Upper lobe of right lung (tissue), 1 donor: ENCODE data around the gene GSG1. TPM values are rescaled to one million over a fixed set of nuclear protein-coding genes. Genes with fewer than 3 reads are reported as not detected.

Source experiments
- ATAC-seq: fragments of 200-7000 bp; cut with Tn5 transposase; one replicate; pipeline ENCODE4 v1.9.1; 2020; ENCODE audit warnings: mild to moderate bottlenecking, moderate library complexity
- DNase-seq: peaks from one replicate; pipeline ENCODE4 v3.0.0-alpha.2; 2020
- H3K27ac ChIP-seq: fragments of 200-600 bp; one replicate; pipeline ENCODE4 v1.8.0; 2022
- H3K27me3 ChIP-seq: fragments of 200-600 bp; one replicate; pipeline ENCODE4 v1.8.0; 2022; ENCODE audit warnings: mild to moderate bottlenecking
- H3K36me3 ChIP-seq: fragments of 200-600 bp; one replicate; pipeline ENCODE4 v1.8.0; 2022
- H3K4me1 ChIP-seq: fragments of 200-600 bp; one replicate; pipeline ENCODE4 v1.8.0; 2022
- H3K4me3 ChIP-seq: fragments of 200-600 bp; one replicate; pipeline ENCODE4 v1.8.0; 2022; ENCODE audit warnings: mild to moderate bottlenecking
- H3K9me3 ChIP-seq: fragments of 200-600 bp; one replicate; pipeline ENCODE4 v1.8.0; 2022
- intact Hi-C: fragments of 100-400 bp; cut with DNase I; formaldehyde crosslinking; loops from one replicate; pipeline ENCODE4 v1.11.0; 2022
- total RNA-seq: library from RNA; stranded (reverse); fragmentation: NEBNext Ultra II Directional; extraction: Animal tissue kit (Norgen Biotek cat#: 25700); gene quantifications from one replicate; pipeline ENCODE4 v1.2.1, GENCODE V29; 2021
- TF ChIP-seq, protein P1 (sequence below): fragments of 200-600 bp; IDR thresholded peaks from one replicate; pipeline ENCODE4 v1.8.0; 2022; ENCODE audit warnings: antibody characterized with exemption
- donor health status: DM: no; HTN: yes; CAD: no; lungs with severe emphysema.

Gene GSG1
- total RNA-seq, 1 donor from 2014 or later = not detected

DNA sequence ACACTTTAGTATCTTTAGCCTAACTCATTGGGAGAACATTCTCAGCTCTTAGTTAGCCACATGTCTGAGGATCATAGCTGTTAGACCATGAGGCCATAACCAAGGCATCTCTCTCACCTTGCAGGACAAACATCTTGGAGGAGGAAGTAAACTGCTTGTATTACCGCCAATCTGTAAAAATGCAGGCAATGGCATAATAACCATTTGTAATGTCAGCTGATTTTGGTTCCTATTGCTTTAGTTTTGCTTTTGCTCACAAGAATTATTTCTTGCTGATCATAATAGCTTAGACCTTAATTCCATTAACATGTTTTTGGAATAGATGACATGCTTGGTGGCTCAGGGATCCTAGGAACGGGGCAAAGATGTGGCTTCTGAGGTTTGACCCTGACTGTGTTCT is 16.4 kb upstream of the GSG1 start:
- Histone ChIP-seq H3K9me3 (no peaks in the 10 kb centered on the region), H3K4me3 (no peak overlapping the region), H3K4me1 (no peaks in the 10 kb centered on the region), H3K27me3 (no peaks in the 10 kb centered on the region), H3K27ac (no peak overlapping the region), H3K36me3 (no peaks in the 10 kb centered on the region)
- ATAC-seq = no peak
- TF ChIP-seq, protein P1, sequence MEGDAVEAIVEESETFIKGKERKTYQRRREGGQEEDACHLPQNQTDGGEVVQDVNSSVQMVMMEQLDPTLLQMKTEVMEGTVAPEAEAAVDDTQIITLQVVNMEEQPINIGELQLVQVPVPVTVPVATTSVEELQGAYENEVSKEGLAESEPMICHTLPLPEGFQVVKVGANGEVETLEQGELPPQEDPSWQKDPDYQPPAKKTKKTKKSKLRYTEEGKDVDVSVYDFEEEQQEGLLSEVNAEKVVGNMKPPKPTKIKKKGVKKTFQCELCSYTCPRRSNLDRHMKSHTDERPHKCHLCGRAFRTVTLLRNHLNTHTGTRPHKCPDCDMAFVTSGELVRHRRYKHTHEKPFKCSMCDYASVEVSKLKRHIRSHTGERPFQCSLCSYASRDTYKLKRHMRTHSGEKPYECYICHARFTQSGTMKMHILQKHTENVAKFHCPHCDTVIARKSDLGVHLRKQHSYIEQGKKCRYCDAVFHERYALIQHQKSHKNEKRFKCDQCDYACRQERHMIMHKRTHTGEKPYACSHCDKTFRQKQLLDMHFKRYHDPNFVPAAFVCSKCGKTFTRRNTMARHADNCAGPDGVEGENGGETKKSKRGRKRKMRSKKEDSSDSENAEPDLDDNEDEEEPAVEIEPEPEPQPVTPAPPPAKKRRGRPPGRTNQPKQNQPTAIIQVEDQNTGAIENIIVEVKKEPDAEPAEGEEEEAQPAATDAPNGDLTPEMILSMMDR = no peak
- DNase-seq = no peak
- intact Hi-C loops = no loop called here

DNA sequence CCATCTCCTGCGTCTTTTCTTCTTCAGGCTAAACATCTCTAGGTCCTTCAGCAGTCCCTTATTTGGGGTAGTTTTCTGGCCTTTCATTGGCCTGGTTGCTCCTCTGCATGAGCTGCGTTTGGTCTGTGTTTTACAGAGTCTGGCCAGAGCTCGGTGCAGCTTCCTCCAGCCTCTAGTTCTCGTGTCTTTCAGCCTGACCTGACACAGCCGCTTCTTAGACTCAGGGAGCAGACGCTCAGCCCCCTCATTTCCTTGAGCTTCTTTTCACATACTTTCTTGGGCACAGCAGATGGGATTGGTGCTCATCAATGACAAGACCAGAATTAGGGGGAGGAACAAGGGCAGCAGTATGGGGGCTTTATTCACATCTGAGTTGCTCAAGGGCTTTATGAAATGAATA is 13.6 kb upstream of the GSG1 start:
- Histone ChIP-seq H3K36me3 (no peaks in the 10 kb centered on the region), H3K27me3 (no peaks in the 10 kb centered on the region), H3K4me1 (no peaks in the 10 kb centered on the region), H3K27ac (no peak overlapping the region), H3K9me3 (no peaks in the 10 kb centered on the region), H3K4me3 (no peak overlapping the region)
- TF ChIP-seq, protein P1 = no peak
- intact Hi-C loops = no loop called here
- ATAC-seq (no peak), DNase-seq (no peak)

DNA sequence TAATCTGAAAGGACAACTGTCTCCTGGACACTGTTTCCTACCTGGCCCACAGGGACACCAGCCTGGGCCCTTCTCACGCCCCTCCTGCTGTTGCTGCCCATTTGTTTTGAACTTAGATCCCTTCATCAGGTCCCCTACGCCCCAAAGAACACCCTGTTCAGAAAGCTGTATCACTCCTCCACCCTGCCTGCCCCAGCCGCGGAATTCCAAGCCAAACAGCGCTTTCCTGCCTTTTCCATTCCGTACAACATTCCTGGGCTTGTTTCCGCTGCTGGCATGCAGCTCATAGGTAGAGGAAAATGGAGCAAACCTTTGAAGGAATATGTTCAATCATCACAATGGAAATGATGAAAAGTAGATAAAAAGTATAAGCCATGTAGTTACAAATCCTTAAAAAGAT is 12.8 kb upstream of the GSG1 start:
- no peak overlapping the region for H3K27ac ChIP-seq
- no peaks in the 10 kb centered on the region for H3K36me3 ChIP-seq
- no peak overlapping the region for H3K4me3 ChIP-seq
- H3K4me1 ChIP-seq = no peaks in the 10 kb centered on the region
- intact Hi-C loops = no loop called here
- ATAC-seq (no peak), DNase-seq (no peak)
- H3K9me3 ChIP-seq = no peaks in the 10 kb centered on the region
- H3K27me3 ChIP-seq = no peaks in the 10 kb centered on the region
- TF ChIP-seq, protein P1 = no peak

DNA sequence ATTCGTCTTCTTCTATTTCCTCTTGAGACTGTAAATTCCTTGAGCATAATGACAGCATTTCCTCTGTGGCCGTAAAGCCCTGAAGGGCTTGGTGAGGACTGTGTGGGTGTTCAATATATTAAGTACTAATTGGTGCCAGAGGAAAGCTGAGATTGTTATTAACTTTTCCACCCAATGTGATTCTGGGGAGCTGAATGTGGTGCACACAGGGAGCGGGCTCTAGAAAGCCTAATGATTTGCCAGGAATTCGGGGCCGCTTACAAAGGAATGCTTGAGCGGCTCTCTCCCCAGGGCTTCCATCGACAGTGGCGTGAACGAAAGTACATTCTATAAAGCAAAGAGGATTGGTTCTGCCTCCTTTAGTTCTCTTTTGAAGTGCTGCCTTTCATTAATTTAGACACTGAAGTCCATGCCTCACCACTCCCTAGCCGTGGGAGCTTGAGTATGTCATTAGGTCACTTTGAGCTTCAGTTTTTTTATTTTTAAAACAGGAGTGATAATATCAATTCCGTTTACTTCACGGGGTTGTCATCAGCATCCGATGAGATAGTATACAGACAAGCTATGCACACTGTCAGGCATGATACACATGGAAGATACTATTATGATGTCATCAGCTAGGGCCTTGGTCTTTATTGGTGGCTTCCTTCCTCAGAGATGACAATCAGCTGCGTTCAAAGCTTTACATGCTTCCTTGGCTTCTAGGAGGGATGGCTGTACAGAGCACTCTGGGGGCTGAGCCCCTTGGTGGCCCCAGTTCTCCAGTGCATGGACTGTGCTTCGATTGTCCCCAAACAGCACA is 11.0 kb upstream of the GSG1 start:
- H3K27ac ChIP-seq = peak overlapping the region; percentile 12
- peak; percentile 57 for ATAC-seq
- DNase-seq = no peak
- intact Hi-C loops = no loop called here
- no peaks in the 10 kb centered on the region for H3K36me3 ChIP-seq
- H3K27me3 ChIP-seq = no peaks in the 10 kb centered on the region
- H3K4me3 ChIP-seq = no peak overlapping the region
- TF ChIP-seq, protein P1 = no peak
- no peaks in the 10 kb centered on the region for H3K9me3 ChIP-seq
- H3K4me1 ChIP-seq = no peaks in the 10 kb centered on the region

DNA sequence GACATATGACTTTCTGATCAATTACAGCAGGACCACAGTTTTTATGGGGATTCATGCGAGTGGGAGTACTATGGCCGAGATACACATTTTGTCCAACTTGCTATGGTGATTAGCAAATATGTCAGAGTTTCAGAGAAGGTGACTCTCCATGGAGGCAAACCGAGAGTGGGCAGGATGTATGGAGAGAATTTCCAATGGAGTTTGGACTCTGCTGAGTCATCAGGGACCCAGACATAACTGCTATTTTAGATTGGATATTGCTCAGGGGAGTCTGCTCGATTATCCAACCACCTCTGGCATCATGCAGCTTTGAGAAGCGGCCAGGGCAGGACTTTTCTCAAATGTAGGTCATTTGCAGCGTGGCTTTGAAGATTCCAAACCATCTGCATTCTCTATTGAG is 9.5 kb upstream of the GSG1 start:
- H3K4me3 ChIP-seq = no peak overlapping the region
- H3K36me3 ChIP-seq = no peaks in the 10 kb centered on the region
- ATAC-seq (no peak), DNase-seq (no peak)
- H3K27me3 ChIP-seq = no peaks in the 10 kb centered on the region
- TF ChIP-seq, protein P1 = no peak
- no peak overlapping the region for H3K27ac ChIP-seq
- no peaks in the 10 kb centered on the region for H3K4me1 ChIP-seq
- H3K9me3 ChIP-seq = no peaks in the 10 kb centered on the region
- intact Hi-C loops = no loop called here
